Mononuclear cell (primary cell): Measurements from ENCODE around the gene UBASH3A. TPM values are rescaled to one million over a fixed set of nuclear protein-coding genes. Genes with fewer than 3 reads are reported as not detected.
A peak's percentile ranks its signal among the peaks of the same experiment; 100 is the strongest.

Experiments
- H3K27me3 ChIP-seq: 2 replicates; pipeline ENCODE4 v1.6.0; 2011; ENCODE audit warnings: low read length, control low read depth; ENCODE audit not compliant: insufficient read depth
- H3K4me1 ChIP-seq: 2 replicates; pipeline ENCODE4 v1.5.1; 2011; ENCODE audit warnings: mild to moderate bottlenecking, low read length, control low read depth; ENCODE audit not compliant: insufficient read depth
- H3K4me3 ChIP-seq: 2 replicates; pipeline ENCODE4 v1.5.1; 2011; ENCODE audit warnings: mild to moderate bottlenecking, low read length, moderate library complexity
- H3K9me3 ChIP-seq: 2 replicates; pipeline ENCODE4 v1.5.1; 2011; ENCODE audit warnings: low read depth, mild to moderate bottlenecking, control low read depth, low read length
- total RNA-seq: library from RNA; depleted of rRNA; stranded (reverse); fragments of >200 nt; gene quantifications from one replicate; pipeline ENCODE4 v1.2.3, GENCODE V29; 2012

Gene UBASH3A
- total RNA-seq, 1 donor: 18.5 TPM

GRCh38 chr21:42490720-42491119 lies 87.0 kb downstream of the UBASH3A start:
- no peaks in the 10 kb centered on the region for H3K9me3 ChIP-seq
- peaks cover 4% of the 10 kb centered on the region for H3K4me1 ChIP-seq
- no peak overlapping the region for H3K4me3 ChIP-seq
- no peaks in the 10 kb centered on the region for H3K27me3 ChIP-seq

- H3K4me1 ChIP-seq: peaks cover 6% of the 10 kb centered on the region
- no peaks in the 10 kb centered on the region for H3K27me3 ChIP-seq
- no peak overlapping the region for H3K4me3 ChIP-seq
- H3K9me3 ChIP-seq: no peaks in the 10 kb centered on the region
These were observed 87.6 kb downstream of the UBASH3A start for GRCh38 chr21:42491328-42491727.

GRCh38 chr21:42492201-42492600 lies 88.5 kb downstream of the UBASH3A start:
- Histone ChIP-seq H3K4me1 (peaks cover 13% of the 10 kb centered on the region), H3K27me3 (no peaks in the 10 kb centered on the region), H3K4me3 (no peak overlapping the region), H3K9me3 (no peaks in the 10 kb centered on the region)

- peaks cover 13% of the 10 kb centered on the region for H3K4me1 ChIP-seq
- H3K27me3 ChIP-seq: no peaks in the 10 kb centered on the region
- H3K4me3 ChIP-seq: no peak overlapping the region
- H3K9me3 ChIP-seq: no peaks in the 10 kb centered on the region
These were observed 89.7 kb downstream of the UBASH3A start for GRCh38 chr21:42493109-42494060.

- Histone ChIP-seq H3K9me3 (no peaks in the 10 kb centered on the region), H3K27me3 (no peaks in the 10 kb centered on the region), H3K4me1 (peaks cover 13% of the 10 kb centered on the region), H3K4me3 (no peak overlapping the region)
These were observed 91.3 kb downstream of the UBASH3A start for GRCh38 chr21:42495027-42495426.

- no peaks in the 10 kb centered on the region for H3K9me3 ChIP-seq
- H3K27me3 ChIP-seq: no peaks in the 10 kb centered on the region
- peaks cover 13% of the 10 kb centered on the region for H3K4me1 ChIP-seq
- H3K4me3 ChIP-seq: peak overlapping the region; percentile 53
These were observed 92.0 kb downstream of the UBASH3A start for GRCh38 chr21:42495765-42496119.

- Histone ChIP-seq H3K4me1 (peaks cover 13% of the 10 kb centered on the region), H3K4me3 (peak within 1 kb of the TSS; percentile 53), H3K27me3 (no peaks in the 10 kb centered on the region), H3K9me3 (no peaks in the 10 kb centered on the region)
These were observed 92.6 kb downstream of the UBASH3A start, which contains the start of gene RSPH1 for GRCh38 chr21:42496120-42496838. TSS of gene RSPH1 (minus strand) at chr21:42496224. CDS start at chr21:42496186, 38 bp downstream.

- H3K27me3 ChIP-seq: no peaks in the 10 kb centered on the region
- H3K9me3 ChIP-seq: no peaks in the 10 kb centered on the region
- peak overlapping the region; percentile 53 for H3K4me3 ChIP-seq
- H3K4me1 ChIP-seq: peaks cover 13% of the 10 kb centered on the region
These were observed 93.1 kb downstream of the UBASH3A start for GRCh38 chr21:42496839-42497202.

Other genes with a start within 250 kb of the UBASH3A start
- 33.0 TPM for gene ABCG1, start 184.8 kb upstream of the UBASH3A start, total RNA-seq
- not detected for gene TFF3, start 88.5 kb upstream of the UBASH3A start, total RNA-seq
- gene TFF2, start 52.9 kb upstream of the UBASH3A start, total RNA-seq: not detected
- not detected for gene TFF1, start 37.4 kb upstream of the UBASH3A start, total RNA-seq
- 0.42 TPM for gene TMPRSS3, start 7.8 kb upstream of the UBASH3A start, total RNA-seq
- 0.10 TPM for gene RSPH1, start 92.3 kb downstream of the UBASH3A start, total RNA-seq
- 19.4 TPM for gene SLC37A1, start 110.0 kb downstream of the UBASH3A start, total RNA-seq
- 3.0 TPM for gene PDE9A, start 249.7 kb downstream of the UBASH3A start, total RNA-seq